ENCODE results near the gene VPS4B. TPM values are rescaled to one million over a fixed set of nuclear protein-coding genes. Genes with fewer than 3 reads are reported as not detected.

The VPS4B gene
- total RNA-seq, 1 experiment from 2014 or later: 60.2 TPM

- Histone ChIP-seq H3K18ac (ENCODE audit: insufficient read length, low read depth, low read length) (peak overlapping the region; percentile 83), H3K4me1 (ENCODE audit: insufficient read depth, low read length) (no peaks in the 10 kb centered on the region), H3K79me2 (ENCODE audit: insufficient read depth, low read length) (peaks cover 17% of the 10 kb centered on the region; the same call in 1 of the 2 replicates), H2BK5ac (ENCODE audit: insufficient read length, low read length) (no peak overlapping the region), H2BK20ac (ENCODE audit: low read depth, low read length, poor library complexity, severe bottlenecking) (no peak overlapping the region), H3K79me1 (ENCODE audit: insufficient read depth, low read depth, low read length, poor library complexity, severe bottlenecking) (peaks cover 9% of the 10 kb centered on the region), H3K27me3 (ENCODE audit: insufficient read depth, low read length) (no peaks in the 10 kb centered on the region), H3T11ph (ENCODE audit: low read length) (no peak overlapping the region), H2AK5ac (ENCODE audit: insufficient read length, low read length) (no peak overlapping the region), H4K8ac (replicated peaks; ENCODE audit: insufficient read length, low read depth, low read length) (no peak overlapping the region), H3K14ac (ENCODE audit: insufficient read depth, low read length) (peak overlapping the region; percentile 90), H3K23me2 (ENCODE audit: insufficient read length, low read depth, low read length, poor library complexity, severe bottlenecking) (peaks cover 11% of the 10 kb centered on the region), H2BK120ac (ENCODE audit: low read depth, low read length, poor library complexity, severe bottlenecking) (no peak overlapping the region), H4K5ac (ENCODE audit: insufficient read length, low read depth, low read length) (peak overlapping the region; percentile 15), H3K4me2 (ENCODE audit: insufficient read depth, insufficient read length, low read length) (peak overlapping the region; percentile 91), H2BK15ac (ENCODE audit: low read depth, low read length) (no peak overlapping the region), H4K20me1 (ENCODE audit: control insufficient read depth, insufficient read depth, insufficient read length) (no peaks in the 10 kb centered on the region), H3K56ac (ENCODE audit: insufficient read length, low read depth, low read length) (no peak overlapping the region), H3K23ac (ENCODE audit: insufficient read length, low read depth, low read length) (no peak overlapping the region), H2BK12ac (ENCODE audit: insufficient read length, low read depth, low read length) (no peak overlapping the region), H3K9ac (ENCODE audit: extremely low read depth, insufficient read length, low read length) (peak overlapping the region; percentile 87), H2AFZ (ENCODE audit: low read length) (no peak overlapping the region), H3K27ac (ENCODE audit: insufficient read length, low read depth, low read length) (no peak overlapping the region), H4K91ac (ENCODE audit: insufficient read length, low read depth, low read length) (no peak overlapping the region), H3K4ac (ENCODE audit: low read depth, low read length) (no peak overlapping the region; the same call in 1 of the 2 replicates), H3K9me3 (ENCODE audit: control insufficient read depth, low read depth, low read length) (no peaks in the 10 kb centered on the region)
- H3K27me3 Mint-ChIP-seq (ENCODE audit: low read depth): no peaks in the 10 kb centered on the region
- H3K9me3 Mint-ChIP-seq: no peaks in the 10 kb centered on the region
- peak; percentile 22; the same call in 1 of the 3 replicates for TF ChIP-seq CTCF (conservative IDR thresholded peaks at IDR 0.05)
- peak overlapping the region; percentile 99 to 100 for H3K4me3 Mint-ChIP-seq
- no CpG with 5 or more reads among the region's 26 CpGs for WGBS (ENCODE audit: extremely low coverage, insufficient read length, low lambda C conversion rate)
- H3K4me1 Mint-ChIP-seq: peaks cover 17% of the 10 kb centered on the region in 2 experiments
- no peak for DNase-seq
- peaks cover 0 to 9% (median 0%) of the 10 kb centered on the region in 3 experiments; a peak in 3 of 7 replicates for H3K36me3 Mint-ChIP-seq (ENCODE audit: insufficient read depth in 1 of 3, low read depth in 3 of 3)
- peak overlapping the region; percentile 99 to 100 (median 99) for H3K27ac Mint-ChIP-seq
Measured at GRCh38 chr18:63422864-63423304, 608 bp upstream of the VPS4B start.

All from H9 (cell line).